ENCODE results near the gene PDIA5.

Gene PDIA5

GRCh38 chr3:123044981-123045763 is 21.7 kb upstream of the PDIA5 start:
- no peak for DNase-seq

- no peak for DNase-seq
These were observed 20.4 kb upstream of the PDIA5 start for GRCh38 chr3:123046262-123047061.

DNA sequence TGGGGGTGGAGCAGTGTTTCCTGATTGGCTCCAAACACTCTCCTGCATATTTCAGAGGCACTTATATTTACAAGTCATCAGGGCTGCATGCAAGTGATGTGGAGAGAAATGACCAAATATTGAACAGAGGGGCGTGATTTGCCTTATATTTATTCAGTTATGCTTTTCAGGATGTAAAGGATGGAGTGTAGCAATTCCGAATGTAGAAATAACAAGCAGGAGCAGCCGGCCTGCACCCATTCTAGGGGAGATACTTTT is 19.8 kb upstream of the PDIA5 start:
- no peak for DNase-seq

DNA sequence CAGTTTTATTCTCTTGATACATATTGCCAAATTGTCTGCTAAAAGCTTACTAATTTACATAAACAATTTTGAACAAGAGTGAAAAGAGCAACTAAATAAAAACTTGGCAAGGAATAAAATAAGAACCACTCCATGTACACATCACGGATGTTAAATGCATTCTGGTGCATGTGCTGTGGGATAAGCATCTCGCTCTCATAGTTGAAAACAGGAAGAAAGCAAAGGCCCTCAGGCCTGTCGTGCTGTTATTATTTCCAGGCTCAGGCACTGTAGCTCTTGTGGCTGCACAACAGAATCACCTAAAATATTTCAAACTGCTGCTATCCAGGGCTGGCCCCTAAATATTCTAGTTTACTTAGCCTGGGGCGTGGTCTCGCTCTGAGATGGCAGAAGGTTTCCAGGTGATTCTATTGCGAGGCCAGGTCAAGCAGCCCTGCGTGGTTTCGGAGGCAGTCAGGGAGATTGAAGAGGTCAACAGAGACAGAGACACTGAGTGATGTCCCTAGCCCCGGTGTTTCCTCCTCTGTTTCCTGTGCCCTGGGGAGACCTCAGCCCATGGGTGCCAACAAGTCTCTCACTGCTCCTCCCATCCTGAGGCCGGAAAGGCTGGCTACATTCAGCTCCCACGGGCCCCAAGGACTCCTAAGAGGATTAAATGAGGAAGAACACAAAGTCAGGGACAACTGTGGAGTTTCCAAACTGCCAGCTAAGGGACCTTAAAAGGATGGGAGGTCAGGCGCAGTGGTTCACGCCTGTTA is 18.2 kb upstream of the PDIA5 start:
- no peak for DNase-seq

GRCh38 chr3:123050666-123051065 is 16.2 kb upstream of the PDIA5 start:
- no peak for DNase-seq

DNA sequence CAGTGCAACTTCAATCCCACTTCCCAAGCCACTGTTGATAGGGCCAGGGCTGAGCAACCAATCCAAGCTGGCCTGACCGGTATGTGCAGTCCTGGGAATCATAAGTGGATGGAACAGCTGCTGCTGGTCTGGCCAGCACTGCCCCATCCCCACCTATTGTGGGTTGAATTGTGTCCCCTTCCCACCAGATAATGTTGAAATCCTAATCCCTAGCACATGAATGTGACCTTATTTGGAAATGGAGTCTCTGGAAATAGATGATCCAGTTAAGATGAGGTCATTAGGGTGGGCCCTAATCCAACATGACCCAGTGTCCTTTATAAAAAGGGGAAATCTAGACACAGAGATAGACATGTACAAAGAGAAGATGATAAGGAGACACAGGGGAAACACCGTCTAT is 13.7 kb upstream of the PDIA5 start:
- DNase-seq, result no peak

- no peak for DNase-seq
These were observed 12.6 kb upstream of the PDIA5 start for GRCh38 chr3:123054109-123054778.

- no peak for DNase-seq
These were observed 11.9 kb upstream of the PDIA5 start for GRCh38 chr3:123054931-123055330.

GRCh38 chr3:123055352-123055751 is 11.5 kb upstream of the PDIA5 start:
- no peak for DNase-seq

DNA sequence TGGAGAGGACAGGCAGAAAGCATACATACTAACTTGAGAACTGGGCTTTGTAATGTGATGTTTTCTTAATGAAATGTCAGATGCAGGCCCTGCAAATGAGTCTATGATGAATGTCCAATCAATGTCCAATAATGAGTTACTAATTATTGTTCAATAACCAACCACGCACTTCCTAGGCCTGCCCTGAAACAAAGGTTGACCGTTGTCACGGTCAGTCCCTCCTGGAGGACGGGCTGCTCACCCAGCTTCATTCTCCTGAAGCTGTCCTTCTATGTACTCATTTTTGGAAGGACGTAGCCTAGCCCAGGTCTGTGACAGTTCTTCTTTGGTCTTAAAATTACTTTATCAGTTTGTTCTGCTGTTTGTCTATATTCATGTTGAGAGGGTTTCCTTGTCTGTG is 8.3 kb upstream of the PDIA5 start:
- no peak for DNase-seq

GRCh38 chr3:123060054-123060453 is 6.8 kb upstream of the PDIA5 start:
- DNase-seq, result no peak

GRCh38 chr3:123061856-123062255 is 5.0 kb upstream of the PDIA5 start:
- DNase-seq, result no peak

- DNase-seq, result no peak
These were observed 3.8 kb upstream of the PDIA5 start for GRCh38 chr3:123063034-123063433.

DNA sequence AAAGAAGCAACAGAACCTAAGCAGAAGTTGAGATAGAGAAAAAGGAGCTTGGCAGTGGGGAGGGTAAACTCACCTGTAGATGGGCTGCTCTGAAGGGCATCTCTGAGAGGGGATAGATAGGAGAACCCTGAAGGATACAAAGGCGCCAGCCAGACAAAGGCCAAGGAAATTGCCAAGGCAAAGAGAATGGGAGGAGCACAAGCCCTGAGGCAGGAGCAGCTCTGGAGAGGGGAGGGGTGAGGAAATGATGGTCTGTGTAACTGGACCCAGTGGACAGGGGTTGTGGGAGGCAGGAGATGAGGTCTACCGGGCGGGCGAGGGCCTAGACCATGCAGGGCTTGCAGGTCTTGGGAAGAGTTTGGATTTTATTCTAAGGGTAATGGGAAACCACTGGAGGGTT is 2.3 kb upstream of the PDIA5 start:
- no peak for DNase-seq

- DNase-seq, result no peak
These were observed 1.9 kb upstream of the PDIA5 start for GRCh38 chr3:123064914-123065313.

- DNase-seq, result no peak
These were observed 278 bp upstream of the PDIA5 start for GRCh38 chr3:123066599-123066895.

DNA sequence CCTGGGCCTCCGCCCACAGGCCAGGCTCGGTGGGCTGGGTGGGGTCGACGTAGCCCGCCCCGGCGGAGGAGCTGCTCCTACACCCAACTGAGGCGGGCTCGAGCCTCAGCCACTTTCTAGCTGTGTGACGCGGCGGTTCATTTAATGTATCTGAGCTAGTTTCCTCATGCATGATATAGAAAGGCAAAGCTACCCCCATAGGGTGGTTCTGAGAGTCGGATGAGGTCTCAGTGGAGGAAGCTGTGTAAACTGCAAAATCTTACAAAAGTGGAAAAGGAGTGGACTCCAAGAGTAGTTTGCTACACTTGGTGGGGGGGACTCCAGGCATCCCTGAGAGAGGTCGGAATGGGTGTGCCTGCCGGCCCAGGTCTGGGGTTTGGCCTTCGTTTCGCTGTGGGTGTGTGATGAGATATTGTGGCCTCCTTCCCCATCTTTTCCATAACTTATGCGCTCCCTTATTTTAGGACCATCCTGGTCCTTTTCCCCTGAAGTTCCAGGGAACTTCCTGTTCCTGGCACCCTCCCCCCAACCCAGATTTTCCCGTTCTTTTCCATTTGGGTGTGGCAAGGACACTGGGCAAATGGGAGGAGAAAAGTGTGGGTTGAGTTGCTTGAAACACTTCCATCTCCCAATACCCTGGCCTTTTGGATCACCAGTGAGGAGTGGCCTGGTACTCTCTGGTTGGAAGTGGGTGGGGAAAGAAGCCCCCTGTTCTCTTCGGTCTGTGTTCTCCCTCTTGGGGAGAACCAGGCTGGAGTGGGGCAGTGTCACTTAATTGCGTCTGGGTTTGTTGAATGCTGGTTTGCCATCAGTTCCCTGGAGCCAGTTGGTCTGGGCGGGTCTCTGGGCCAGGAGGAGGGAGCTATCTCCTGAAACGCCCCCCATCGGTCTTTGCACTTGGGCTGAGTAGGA is 1.1 kb downstream of the PDIA5 start:
- DNase-seq, result no peak

GRCh38 chr3:123068601-123069381 is 2.0 kb downstream of the PDIA5 start:
- no peak for DNase-seq

GRCh38 chr3:123070510-123070909 is 3.7 kb downstream of the PDIA5 start:
- DNase-seq, result no peak

- DNase-seq, result no peak
These were observed 4.3 kb downstream of the PDIA5 start for GRCh38 chr3:123071146-123071545.

DNA sequence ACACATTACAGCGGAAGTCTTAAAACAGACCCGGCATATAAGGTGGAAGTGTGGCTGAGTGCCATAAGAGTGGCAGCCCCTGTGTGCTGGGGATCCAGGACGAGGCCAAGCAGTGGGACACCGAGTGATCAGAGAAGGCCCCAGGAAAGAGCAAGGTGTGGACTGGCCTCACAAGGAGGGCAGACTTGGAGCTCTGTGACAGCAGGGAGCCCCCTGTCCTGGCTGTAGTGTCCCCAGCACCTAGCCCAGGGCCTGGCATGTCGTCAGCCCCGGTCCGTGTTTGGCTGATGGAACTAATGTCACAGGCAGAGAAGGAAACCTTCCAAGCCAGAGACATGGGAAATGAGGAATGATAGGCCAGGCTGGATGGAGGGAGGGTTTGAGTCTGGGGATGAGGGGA is 4.8 kb downstream of the PDIA5 start:
- DNase-seq, result no peak

DNA sequence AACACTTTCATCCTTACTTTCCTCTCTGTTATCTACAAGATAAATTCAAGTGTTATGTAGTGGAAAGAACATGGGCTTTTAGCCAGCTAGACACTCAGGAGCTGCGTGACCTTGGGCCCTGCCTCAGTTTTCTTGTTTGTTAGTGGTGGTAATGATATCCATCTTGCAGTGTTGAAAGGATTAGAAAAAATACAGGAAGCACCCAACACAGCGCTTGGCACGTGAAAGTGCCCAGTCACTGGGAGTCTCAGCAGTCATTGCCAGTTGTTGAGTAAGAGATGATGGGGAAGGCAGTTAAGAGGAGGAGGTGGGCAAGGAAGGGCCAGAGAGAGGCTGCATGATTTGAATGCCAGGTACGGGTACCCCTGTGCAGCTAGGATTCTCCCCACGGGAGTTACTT is 5.3 kb downstream of the PDIA5 start:
- DNase-seq, result no peak
